Measurements from ENCODE around the gene SLC38A8.

SLC38A8 gene

GRCh38 chr16:84014570-84015327, 27.8 kb downstream of the SLC38A8 start:
- no peak for DNase-seq
- in situ Hi-C loops (cut with HindIII; ENCODE audit: low pct_ligation_motif_present, low pct_unique_long_range_greater_than_20kb, low sequenced_read_pairs) = no loop called here

DNA sequence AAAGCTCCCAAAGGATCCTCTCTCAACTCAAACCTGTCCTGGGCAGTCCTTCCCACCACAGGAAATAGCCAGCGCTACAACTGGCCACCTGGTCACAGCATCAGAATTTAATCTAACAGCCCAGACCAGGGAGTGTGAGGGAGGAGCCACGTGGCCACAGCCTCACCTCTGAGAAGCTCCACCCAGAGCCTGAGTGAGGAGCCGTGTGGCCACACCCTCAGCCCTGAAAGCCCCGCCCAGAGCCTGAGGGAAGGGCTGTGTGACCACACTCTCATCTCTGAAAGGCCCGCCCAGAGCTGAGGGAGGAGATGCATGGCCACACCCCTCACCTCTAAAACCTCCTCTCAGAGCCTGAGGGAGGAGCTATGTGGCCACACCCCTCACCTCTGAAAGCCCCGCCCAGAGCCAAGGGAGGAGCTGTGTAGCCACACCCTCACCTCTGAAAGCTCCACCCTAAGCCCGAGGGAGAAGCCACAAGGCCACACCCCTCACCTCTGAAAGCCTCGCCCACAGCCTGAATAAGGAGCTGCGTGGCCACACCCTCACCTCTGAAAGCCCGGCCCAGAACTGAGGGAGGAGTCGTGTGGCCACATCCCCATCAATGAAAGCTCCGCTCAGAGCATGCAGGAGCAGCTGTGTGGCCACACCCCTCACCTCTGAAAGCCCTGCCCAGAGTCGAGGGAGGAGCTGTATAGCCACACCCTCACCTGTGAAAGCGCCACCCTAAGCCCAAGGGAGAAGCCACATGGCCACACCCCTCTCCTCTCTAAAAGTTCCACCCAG, 28.6 kb downstream of the SLC38A8 start:
- in situ Hi-C loops (cut with HindIII; ENCODE audit: low pct_ligation_motif_present, low pct_unique_long_range_greater_than_20kb, low sequenced_read_pairs) = no loop called here
- peak; percentile 81 for DNase-seq

DNA sequence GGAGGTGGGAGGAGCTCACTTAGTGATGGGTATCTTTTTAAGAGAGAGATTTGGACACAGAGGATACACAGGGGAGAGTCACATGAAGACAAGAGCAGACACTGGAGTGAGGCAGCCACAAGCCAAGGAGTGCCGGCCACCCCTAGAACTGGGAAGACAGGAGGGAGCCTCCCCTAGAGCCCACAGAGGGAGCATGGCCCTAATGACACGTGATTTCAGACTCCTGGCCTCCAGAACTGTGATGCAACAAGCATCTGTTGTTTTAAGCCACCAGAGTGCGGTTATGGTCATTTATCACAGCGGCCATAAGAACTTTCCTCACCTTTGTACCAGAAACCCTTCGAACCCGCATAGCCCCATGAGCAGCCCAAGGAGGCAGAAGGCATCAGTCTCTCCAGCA, 33.3 kb downstream of the SLC38A8 start:
- no peak for DNase-seq
- in situ Hi-C loops (cut with HindIII; ENCODE audit: low pct_ligation_motif_present, low pct_unique_long_range_greater_than_20kb, low sequenced_read_pairs) = no loop called here

DNA sequence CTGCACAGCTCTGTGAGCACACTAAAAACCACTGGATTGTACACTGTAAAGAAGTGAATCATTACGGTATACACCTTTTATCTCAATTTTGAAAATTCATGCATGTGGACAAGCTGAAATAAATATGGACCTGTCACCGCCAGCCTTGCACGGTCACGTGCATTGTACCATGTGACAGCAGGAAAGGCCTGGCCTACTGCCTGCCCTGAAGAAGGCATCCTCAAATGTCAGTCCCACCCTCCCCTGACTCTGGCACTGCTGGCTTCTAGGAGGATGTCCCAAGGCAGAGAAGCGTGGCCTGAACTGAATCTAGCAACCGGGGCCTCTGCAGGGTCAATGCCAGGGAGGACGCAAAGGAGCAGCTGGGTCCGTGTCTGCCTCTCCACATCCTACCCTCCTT, 34.6 kb downstream of the SLC38A8 start:
- in situ Hi-C loops (cut with HindIII; ENCODE audit: low pct_ligation_motif_present, low pct_unique_long_range_greater_than_20kb, low sequenced_read_pairs) = no loop called here

DNA sequence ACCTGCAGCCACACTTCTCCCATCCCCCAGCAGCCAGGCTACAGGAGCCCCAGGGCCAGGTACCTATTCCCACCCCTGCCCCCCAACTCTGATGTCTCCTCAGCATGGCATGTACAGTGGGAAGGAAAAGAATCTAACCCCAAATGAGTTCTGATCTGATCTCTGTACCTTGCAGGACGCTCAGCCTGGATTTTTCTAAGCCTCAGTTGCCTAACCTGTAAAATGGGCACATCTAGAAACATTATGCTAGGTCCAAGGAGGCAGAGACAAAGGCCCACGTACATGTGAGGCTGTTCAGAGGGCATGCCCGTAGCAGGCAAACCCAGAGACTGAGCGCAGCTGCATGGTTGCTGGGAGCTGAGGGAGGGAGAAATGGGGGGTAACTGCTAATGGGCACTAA, 35.1 kb downstream of the SLC38A8 start:
- in situ Hi-C loops (cut with HindIII; ENCODE audit: low pct_ligation_motif_present, low pct_unique_long_range_greater_than_20kb, low sequenced_read_pairs) = no loop called here
- no peak for DNase-seq

More for the DNA sequence above, 34.6 kb downstream of the SLC38A8 start:
- no peak for DNase-seq

- in situ Hi-C loops (cut with HindIII; ENCODE audit: low pct_ligation_motif_present, low pct_unique_long_range_greater_than_20kb, low sequenced_read_pairs) = no loop called here
- no peak for DNase-seq
These were observed 37.2 kb downstream of the SLC38A8 start for GRCh38 chr16:84005391-84005790.

DNA sequence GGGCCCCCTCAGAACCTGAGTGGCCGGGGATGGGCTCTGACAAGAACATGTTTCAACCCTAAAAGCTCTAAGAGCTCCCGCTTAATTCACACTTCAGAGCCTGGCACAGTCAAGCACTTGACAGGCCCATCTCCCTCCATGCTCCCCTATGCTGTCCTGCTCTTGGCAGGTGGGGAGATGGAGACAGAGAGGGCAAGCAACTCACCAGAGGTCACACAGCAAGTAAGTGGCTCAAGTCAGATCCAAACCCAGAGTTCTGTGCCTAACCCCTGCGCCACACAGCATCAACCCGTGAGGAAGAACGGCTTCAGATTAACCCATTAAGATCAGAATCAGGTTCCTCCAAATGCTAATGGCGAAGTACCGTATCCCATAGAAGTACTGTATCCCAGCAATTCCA, 38.2 kb downstream of the SLC38A8 start:
- in situ Hi-C loops (cut with HindIII; ENCODE audit: low pct_ligation_motif_present, low pct_unique_long_range_greater_than_20kb, low sequenced_read_pairs) = no loop called here
- no peak for DNase-seq

GRCh38 chr16:84003038-84003437, 39.6 kb downstream of the SLC38A8 start:
- in situ Hi-C loops (cut with HindIII; ENCODE audit: low pct_ligation_motif_present, low pct_unique_long_range_greater_than_20kb, low sequenced_read_pairs) = no loop called here
- DNase-seq = no peak

DNA sequence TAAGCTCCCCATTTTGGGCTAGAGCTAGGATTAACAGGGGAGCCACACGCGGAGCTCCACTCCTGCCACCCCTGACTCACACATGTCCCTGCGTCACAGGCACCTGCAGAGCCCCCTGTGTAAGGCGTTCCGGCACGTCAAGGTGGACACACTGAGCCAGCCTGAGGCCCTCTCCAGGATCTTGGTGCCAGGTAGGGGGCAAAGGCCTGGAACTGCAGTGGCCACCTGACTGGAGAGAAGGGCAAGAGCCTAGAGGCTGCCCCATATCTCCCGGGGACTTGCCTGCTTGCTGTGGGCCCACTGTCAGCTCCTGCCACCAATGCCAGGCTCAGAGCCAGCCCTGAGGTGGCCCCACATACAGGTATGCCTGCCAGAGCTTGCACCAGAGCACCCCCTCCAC, 40.9 kb downstream of the SLC38A8 start:
- DNase-seq = no peak
- in situ Hi-C loops (cut with HindIII; ENCODE audit: low pct_ligation_motif_present, low pct_unique_long_range_greater_than_20kb, low sequenced_read_pairs) = no loop called here

- no peak for DNase-seq
- in situ Hi-C loops (cut with HindIII; ENCODE audit: low pct_ligation_motif_present, low pct_unique_long_range_greater_than_20kb, low sequenced_read_pairs) = no loop called here
These were observed 41.5 kb downstream of the SLC38A8 start for GRCh38 chr16:84000989-84001642.

GRCh38 chr16:83998091-83998490, 44.5 kb downstream of the SLC38A8 start:
- in situ Hi-C loops (cut with HindIII; ENCODE audit: low pct_ligation_motif_present, low pct_unique_long_range_greater_than_20kb, low sequenced_read_pairs) = no loop called here
- no peak for DNase-seq

GRCh38 chr16:83996481-83997252, 45.9 kb downstream of the SLC38A8 start:
- in situ Hi-C loops (cut with HindIII; ENCODE audit: low pct_ligation_motif_present, low pct_unique_long_range_greater_than_20kb, low sequenced_read_pairs) = no loop called here
- DNase-seq = no peak

- no peak for DNase-seq
These were observed 46.8 kb downstream of the SLC38A8 start for GRCh38 chr16:83995754-83996153.

DNA sequence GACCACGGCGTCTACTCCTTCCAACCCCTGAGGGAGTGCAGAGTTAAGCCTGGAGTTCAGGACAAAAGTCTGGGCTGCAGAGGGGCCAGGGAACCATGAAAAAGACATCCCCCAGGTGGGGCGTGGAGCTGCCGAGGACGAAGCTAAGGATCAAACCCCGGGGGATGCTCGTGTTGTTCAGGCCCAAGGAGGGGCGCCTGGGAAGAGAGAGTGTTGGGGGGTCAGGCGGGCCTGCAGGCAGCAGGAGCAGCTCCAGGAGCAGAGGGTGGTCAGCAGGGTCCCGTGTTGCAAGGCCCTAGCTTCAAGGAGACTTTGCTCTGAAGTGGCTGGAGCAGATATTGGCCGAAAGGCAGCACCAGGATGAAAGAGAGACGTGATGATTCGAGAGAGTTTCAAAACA, 47.9 kb downstream of the SLC38A8 start:
- in situ Hi-C loops (cut with HindIII; ENCODE audit: low pct_ligation_motif_present, low pct_unique_long_range_greater_than_20kb, low sequenced_read_pairs) = no loop called here
- no peak for DNase-seq

More at GRCh38 chr16:83995754-83996153, 46.8 kb downstream of the SLC38A8 start:
- in situ Hi-C loops (cut with HindIII; ENCODE audit: low pct_ligation_motif_present, low pct_unique_long_range_greater_than_20kb, low sequenced_read_pairs) = no loop called here

- DNase-seq = peak; percentile 51
- in situ Hi-C loops (cut with HindIII; ENCODE audit: low pct_ligation_motif_present, low pct_unique_long_range_greater_than_20kb, low sequenced_read_pairs) = no loop called here
These were observed 48.5 kb downstream of the SLC38A8 start for GRCh38 chr16:83994087-83994486.

GRCh38 chr16:83992624-83993023, 50.0 kb downstream of the SLC38A8 start:
- DNase-seq = no peak
- in situ Hi-C loops (cut with HindIII; ENCODE audit: low pct_ligation_motif_present, low pct_unique_long_range_greater_than_20kb, low sequenced_read_pairs) = no loop called here

- in situ Hi-C loops (cut with HindIII; ENCODE audit: low pct_ligation_motif_present, low pct_unique_long_range_greater_than_20kb, low sequenced_read_pairs) = no loop called here
- DNase-seq = no peak
These were observed 52.1 kb downstream of the SLC38A8 start for GRCh38 chr16:83990492-83990891.

DNA sequence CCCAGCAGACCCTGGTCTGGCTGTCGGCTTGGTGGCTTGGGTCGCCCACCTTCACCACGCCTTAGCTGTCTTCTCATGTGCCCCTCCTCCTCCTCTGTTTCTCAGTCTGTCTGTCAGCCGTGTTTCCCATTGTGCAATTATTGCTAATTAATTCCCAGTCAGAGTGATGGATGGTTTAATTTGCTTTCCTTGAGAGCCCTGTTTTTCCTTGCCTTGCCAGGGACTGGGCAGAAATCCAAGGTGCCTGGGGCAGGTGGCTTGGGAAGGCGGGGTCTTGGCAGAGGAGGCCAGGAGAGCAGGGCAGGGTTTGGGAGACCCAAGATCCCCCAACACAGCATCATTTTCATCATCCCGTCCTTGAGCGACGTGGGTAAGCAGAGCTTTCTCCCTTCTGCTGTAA, 53.3 kb downstream of the SLC38A8 start:
- no peak for DNase-seq
- in situ Hi-C loops (cut with HindIII; ENCODE audit: low pct_ligation_motif_present, low pct_unique_long_range_greater_than_20kb, low sequenced_read_pairs) = no loop called here

- in situ Hi-C loops (cut with HindIII; ENCODE audit: low pct_ligation_motif_present, low pct_unique_long_range_greater_than_20kb, low sequenced_read_pairs) = no loop called here
- no peak for DNase-seq
These were observed 59.1 kb downstream of the SLC38A8 start for GRCh38 chr16:83983491-83983890.
